Subcutaneous abdominal adipose tissue (tissue), 5 donors: ENCODE data around the gene RNF187.
"Not testable (repeated sequence)": the region's sequence is repeated elsewhere in the genome, so short reads cannot be mapped to it uniquely, and the experiment has no call there.

ENCODE experiments used
- H3K27ac ChIP-seq: one replicate; pipeline ENCODE4 v1.7.0; 2013; ENCODE audit warnings: low read depth, mild to moderate bottlenecking, inconsistent platforms, low read length, moderate library complexity
- H3K27me3 ChIP-seq, 5 donors: one replicate each; pipeline ENCODE4 v1.7.0; 2013; ENCODE audit warnings: low read length in 5 of 5, inconsistent platforms in 1 of 5; ENCODE audit not compliant: control insufficient read depth in 5 of 5, insufficient read depth in 4 of 5
- H3K36me3 ChIP-seq, 5 donors: one replicate each; pipeline ENCODE4 v1.7.0; 2013; ENCODE audit warnings: low read length in 5 of 5; ENCODE audit not compliant: control insufficient read depth in 5 of 5, insufficient read depth in 5 of 5
- H3K4me1 ChIP-seq, 5 donors: one replicate each; pipeline ENCODE4 v1.7.0; 2013; ENCODE audit warnings: low read length in 5 of 5, mild to moderate bottlenecking in 3 of 5, moderate library complexity in 1 of 5; ENCODE audit not compliant: control insufficient read depth in 5 of 5, insufficient read depth in 5 of 5
- H3K4me3 ChIP-seq, 5 donors: one replicate each; pipeline ENCODE4 v1.7.0; 2013; ENCODE audit warnings: low read length in 5 of 5, low read depth in 1 of 5
- H3K9ac ChIP-seq, 5 donors: one replicate each; pipeline ENCODE4 v1.7.0; 2013; ENCODE audit warnings: low read length in 5 of 5, mild to moderate bottlenecking in 4 of 5, moderate library complexity in 3 of 5
- H3K9me3 ChIP-seq, 5 donors: one replicate each; pipeline ENCODE4 v1.7.0; 2013; ENCODE audit warnings: low read length in 5 of 5; ENCODE audit not compliant: control insufficient read depth in 5 of 5
- donor health status: healthy.
- donor health status: healthy.
- donor health status: healthy.
- donor health status: healthy.
- donor health status: healthy.

Gene RNF187

GRCh38 chr1:228494970-228495853 lies 8.0 kb downstream of the RNF187 start:
- H3K9me3 ChIP-seq, result no peaks in the 10 kb centered on the region
- no peak overlapping the region for H3K9ac ChIP-seq
- H3K4me3 ChIP-seq, result no peak overlapping the region
- H3K27me3 ChIP-seq, result no peaks in the 10 kb centered on the region
- H3K4me1 ChIP-seq, result peaks cover 0 to 4% (median under 1%) of the 10 kb centered on the region in 5 donors
- peaks cover 4 to 63% (median 47%) of the 10 kb centered on the region in 5 donors for H3K36me3 ChIP-seq
- H3K27ac ChIP-seq, result no peak overlapping the region

DNA sequence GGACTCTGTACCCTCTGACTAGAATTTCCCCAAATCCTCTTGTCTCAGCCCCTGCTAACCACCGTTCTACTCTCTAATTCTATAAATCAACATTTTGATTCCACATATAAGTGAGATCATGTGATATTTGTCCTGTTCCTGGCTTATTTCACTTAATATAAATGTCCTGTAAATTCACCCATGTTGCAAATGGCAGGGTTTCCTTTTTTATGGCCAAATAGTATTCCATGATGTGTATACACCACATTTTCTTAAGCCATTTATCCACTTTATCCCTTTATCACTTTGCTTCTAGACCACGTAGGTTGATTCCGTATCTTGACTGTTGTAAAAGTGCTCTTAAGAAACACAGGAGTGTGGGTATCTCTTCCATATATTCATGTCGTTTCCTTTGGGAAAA lies 8.9 kb downstream of the RNF187 start:
- peaks cover 4 to 54% (median 39%) of the 10 kb centered on the region in 5 donors for H3K36me3 ChIP-seq
- H3K4me3 ChIP-seq, result no peak overlapping the region
- H3K27me3 ChIP-seq, result no peaks in the 10 kb centered on the region
- H3K27ac ChIP-seq, result no peak overlapping the region
- no peak overlapping the region for H3K9ac ChIP-seq
- H3K4me1 ChIP-seq, result peaks cover 0 to 7% (median 5%) of the 10 kb centered on the region in 5 donors
- H3K9me3 ChIP-seq, result no peaks in the 10 kb centered on the region

- H3K27ac ChIP-seq, result no peak overlapping the region
- H3K9me3 ChIP-seq, result no peaks in the 10 kb centered on the region
- H3K27me3 ChIP-seq, result no peaks in the 10 kb centered on the region
- H3K4me1 ChIP-seq, result peaks cover 0 to 11% (median 9%) of the 10 kb centered on the region in 5 donors
- peaks cover 4 to 51% (median 38%) of the 10 kb centered on the region in 5 donors for H3K36me3 ChIP-seq
- H3K9ac ChIP-seq, result no peak overlapping the region
- no peak overlapping the region for H3K4me3 ChIP-seq
Observed at GRCh38 chr1:228496494-228496893, 9.3 kb downstream of the RNF187 start.

DNA sequence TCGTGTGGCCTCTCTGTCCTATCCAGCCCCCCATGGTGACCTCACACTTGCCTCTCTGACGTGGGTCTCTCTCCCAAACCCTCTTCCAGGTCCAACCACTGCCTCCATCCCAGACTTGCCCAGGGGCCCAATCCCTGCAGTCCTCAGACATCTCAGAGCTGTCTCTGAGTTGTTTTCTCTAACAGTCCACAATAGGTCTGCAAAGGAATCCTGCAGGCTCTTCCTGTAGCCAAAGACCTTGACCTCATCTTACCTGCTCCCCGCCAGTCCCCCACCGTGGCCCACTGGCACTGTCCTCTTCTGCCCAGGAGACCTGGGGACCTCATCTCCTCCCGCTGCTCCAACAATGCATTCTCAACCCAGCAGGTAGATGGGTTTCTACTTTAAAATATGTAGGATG lies 10.0 kb downstream of the RNF187 start:
- H3K4me3 ChIP-seq, result no peak overlapping the region
- no peak overlapping the region for H3K9ac ChIP-seq
- no peaks in the 10 kb centered on the region for H3K27me3 ChIP-seq
- H3K9me3 ChIP-seq, result no peaks in the 10 kb centered on the region
- no peak overlapping the region for H3K27ac ChIP-seq
- peaks cover 4 to 48% (median 35%) of the 10 kb centered on the region in 5 donors for H3K36me3 ChIP-seq
- H3K4me1 ChIP-seq, result peaks cover 0 to 11% (median 10%) of the 10 kb centered on the region in 5 donors

DNA sequence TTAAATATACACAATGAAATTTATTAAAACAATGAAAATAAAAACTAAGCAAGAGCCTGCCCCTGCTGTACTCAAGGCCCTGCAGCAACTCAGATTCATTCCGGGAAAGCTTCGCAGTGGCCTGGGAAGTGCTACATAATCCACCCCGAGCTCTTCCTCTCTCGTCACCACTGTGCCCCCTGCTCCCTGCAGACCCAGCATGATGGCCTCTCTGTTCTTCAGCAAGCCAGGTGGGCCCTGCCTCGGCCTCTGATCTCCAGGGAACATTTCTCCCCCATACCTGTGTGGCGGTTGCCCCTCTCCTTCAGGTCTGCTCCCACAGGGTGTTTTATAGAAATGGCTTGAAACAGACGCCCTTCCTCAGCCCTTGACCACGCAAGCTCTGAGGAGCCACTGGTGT lies 10.6 kb downstream of the RNF187 start:
- H3K4me3 ChIP-seq, result no peak overlapping the region
- H3K4me1 ChIP-seq, result peaks cover 0 to 11% (median 10%) of the 10 kb centered on the region in 5 donors
- H3K9me3 ChIP-seq, result no peaks in the 10 kb centered on the region
- H3K36me3 ChIP-seq, result peaks cover 4 to 47% (median 33%) of the 10 kb centered on the region in 5 donors
- H3K9ac ChIP-seq, result no peak overlapping the region
- H3K27ac ChIP-seq, result no peak overlapping the region
- no peaks in the 10 kb centered on the region for H3K27me3 ChIP-seq

DNA sequence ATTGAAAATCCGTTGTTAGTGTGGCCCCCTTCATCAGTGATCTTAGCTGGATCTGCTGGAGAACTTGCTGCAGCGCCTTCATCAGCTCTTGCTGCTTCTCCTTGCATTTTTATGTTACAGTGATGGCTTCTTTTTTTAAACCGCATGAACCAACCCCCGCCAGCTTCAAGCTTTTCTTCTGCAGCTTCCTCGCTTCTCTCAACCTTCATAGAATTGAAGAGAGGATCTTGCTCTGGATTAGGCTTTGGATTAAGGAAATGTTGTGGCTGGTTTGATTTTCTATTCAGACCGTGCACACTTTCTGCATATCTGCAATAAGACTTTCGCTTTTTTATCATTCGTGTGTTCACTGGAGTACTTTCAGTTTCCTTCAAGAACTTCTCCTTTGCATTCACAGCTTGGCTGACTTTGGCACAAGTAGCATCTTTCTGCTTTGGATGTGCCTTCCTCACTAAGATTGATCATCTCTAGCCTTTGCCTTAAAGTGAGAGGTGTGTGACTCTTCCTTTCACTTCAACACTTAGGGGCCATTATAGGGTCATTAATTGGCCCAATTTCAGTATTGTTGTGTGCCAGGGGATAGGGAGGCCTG lies 13.1 kb downstream of the RNF187 start:
- Histone ChIP-seq H3K4me1 (peaks cover 0 to 11% (median 10%) of the 10 kb centered on the region in 5 donors), H3K27ac (no peak overlapping the region), H3K27me3 (peaks cover 0 to 2% (median 0%) of the 10 kb centered on the region in 5 donors), H3K4me3 (peak overlapping the region in 2 of 5 donors; percentile 6 to 46), H3K36me3 (peaks cover 4 to 23% (median 9%) of the 10 kb centered on the region in 5 donors), H3K9ac (no peak overlapping the region), H3K9me3 (no peaks in the 10 kb centered on the region)

- Histone ChIP-seq H3K4me1 (peaks cover 0 to 11% (median 10%) of the 10 kb centered on the region in 5 donors), H3K36me3 (peaks cover 0 to 14% (median 1%) of the 10 kb centered on the region in 5 donors), H3K27me3 (peaks cover 0 to 2% (median 0%) of the 10 kb centered on the region in 5 donors), H3K9me3 (no peaks in the 10 kb centered on the region), H3K9ac (peak overlapping the region in 2 of 5 donors; percentile 28 to 47), H3K27ac (no peak overlapping the region), H3K4me3 (peak overlapping the region; percentile 30 to 65 (median 49))
Observed at GRCh38 chr1:228500901-228501871, 14.0 kb downstream of the RNF187 start.

- Histone ChIP-seq H3K9ac (no peak overlapping the region), H3K27me3 (peaks cover 0 to 2% (median 0%) of the 10 kb centered on the region in 5 donors), H3K36me3 (peaks cover 0 to 5% (median 0%) of the 10 kb centered on the region in 5 donors), H3K9me3 (no peaks in the 10 kb centered on the region), H3K27ac (no peak overlapping the region), H3K4me3 (no peak overlapping the region), H3K4me1 (peaks cover 0 to 11% (median 10%) of the 10 kb centered on the region in 5 donors)
Observed at GRCh38 chr1:228502522-228502921, 15.3 kb downstream of the RNF187 start.

GRCh38 chr1:228505944-228506343 lies 18.8 kb downstream of the RNF187 start:
- H3K4me1 ChIP-seq, H3K36me3 ChIP-seq, H3K27ac ChIP-seq, H3K9me3 ChIP-seq, H3K4me3 ChIP-seq, H3K9ac ChIP-seq, H3K27me3 ChIP-seq: not testable (repeated sequence)
